ACHN (cell line): ENCODE data around the gene TP53RK.
"Not testable (repeated sequence)": the region's sequence is repeated elsewhere in the genome, so short reads cannot be mapped to it uniquely, and the experiment has no call there.

Experiments
- DNase-seq: peaks from one replicate; pipeline ENCODE4 v3.0.0-alpha.2; 2015
- in situ Hi-C: cut with HindIII; loops from 2 replicates; pipeline ENCODE4 v1.10.0; 2017; ENCODE audit warnings: low sequenced_read_pairs, low pct_ligation_motif_present, low pct_unique_long_range_greater_than_20kb

The TP53RK gene

GRCh38 chr20:46689754-46690085 is 476 bp upstream of the TP53RK start:
- DNase-seq: no peak
- in situ Hi-C loops: no loop called here

- in situ Hi-C loops: no loop called here
- peak; percentile 28 for DNase-seq
These were observed 828 bp downstream of the TP53RK start for GRCh38 chr20:46688151-46689081.

GRCh38 chr20:46683939-46684750 is 5.1 kb downstream of the TP53RK start:
- DNase-seq: peak; percentile 88
- in situ Hi-C loops: no loop called here

GRCh38 chr20:46683668-46683938 is 5.6 kb downstream of the TP53RK start:
- in situ Hi-C loops: no loop called here
- DNase-seq: no peak

- no peak for DNase-seq
- in situ Hi-C loops: no loop called here
These were observed 6.1 kb downstream of the TP53RK start for GRCh38 chr20:46683011-46683667.

- in situ Hi-C loops: no loop called here
- no peak for DNase-seq
These were observed 7.0 kb downstream of the TP53RK start for GRCh38 chr20:46682063-46682821.

GRCh38 chr20:46681032-46681854 is 8.0 kb downstream of the TP53RK start:
- in situ Hi-C loops: no loop called here
- DNase-seq: peak; percentile 57

GRCh38 chr20:46680684-46681031 is 8.6 kb downstream of the TP53RK start:
- in situ Hi-C loops: no loop called here
- DNase-seq: no peak

GRCh38 chr20:46678516-46678915 is 10.7 kb downstream of the TP53RK start:
- DNase-seq: no peak
- in situ Hi-C loops: no loop called here

GRCh38 chr20:46677608-46678007 is 11.6 kb downstream of the TP53RK start:
- in situ Hi-C loops: no loop called here

GRCh38 chr20:46676649-46677316 is 12.5 kb downstream of the TP53RK start:
- DNase-seq, in situ Hi-C loops: not testable (repeated sequence)

More at GRCh38 chr20:46677608-46678007, 11.6 kb downstream of the TP53RK start:
- DNase-seq: no peak

GRCh38 chr20:46674253-46675083 is 14.8 kb downstream of the TP53RK start:
- no peak for DNase-seq
- in situ Hi-C loops: no loop called here

- in situ Hi-C loops: no loop called here
- no peak for DNase-seq
These were observed 15.6 kb downstream of the TP53RK start for GRCh38 chr20:46673394-46674252.

GRCh38 chr20:46672543-46673148 is 16.6 kb downstream of the TP53RK start:
- in situ Hi-C loops: no loop called here
- DNase-seq: no peak

- in situ Hi-C loops: no loop called here
- no peak for DNase-seq
These were observed 17.2 kb downstream of the TP53RK start for GRCh38 chr20:46671866-46672542.
